Peyer's patch (tissue), 4 donors: Measurements from ENCODE around the gene VTI1A.

Experiments
- POLR2A ChIP-seq, 2 donors: fragments of 450-650 bp; IDR thresholded peaks; one replicate each; pipeline ENCODE4 v1.5.1; 2017; ENCODE audit warnings: antibody characterized with exemption in 2 of 2, mild to moderate bottlenecking in 2 of 2, moderate library complexity in 2 of 2
- TF ChIP-seq, protein P1 (sequence below), 6 experiments: fragments of 450-650 bp in 4 of 6; fragments of 200-600 bp in 2 of 6; sonication (generic) in 1 of 6; IDR thresholded peaks; one replicate each; pipeline ENCODE4 v1.5.1; 2017 to 2019; ENCODE audit warnings: antibody characterized with exemption in 6 of 6, mild to moderate bottlenecking in 3 of 6, moderate library complexity in 1 of 6

DNA sequence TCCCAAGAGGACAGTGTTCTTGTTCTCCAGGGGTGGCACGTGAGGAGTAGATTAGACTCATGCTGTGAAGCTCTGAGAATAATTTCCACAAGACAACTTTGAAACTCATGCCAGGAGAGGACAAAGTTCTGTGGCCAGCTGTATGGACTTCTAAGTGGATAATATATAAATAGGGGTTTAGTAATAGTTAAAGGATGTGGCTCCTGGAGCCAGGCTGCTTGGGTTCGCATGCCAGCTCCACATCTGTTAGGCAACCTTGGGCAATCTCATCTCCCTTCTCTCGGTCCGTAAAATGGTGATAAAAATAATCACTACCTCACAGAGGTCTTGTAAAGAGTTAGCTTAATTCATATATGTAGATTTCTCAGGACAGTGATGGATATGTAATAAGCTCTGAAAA lies 37.3 kb upstream of the VTI1A start:
- TF ChIP-seq, protein P1, sequence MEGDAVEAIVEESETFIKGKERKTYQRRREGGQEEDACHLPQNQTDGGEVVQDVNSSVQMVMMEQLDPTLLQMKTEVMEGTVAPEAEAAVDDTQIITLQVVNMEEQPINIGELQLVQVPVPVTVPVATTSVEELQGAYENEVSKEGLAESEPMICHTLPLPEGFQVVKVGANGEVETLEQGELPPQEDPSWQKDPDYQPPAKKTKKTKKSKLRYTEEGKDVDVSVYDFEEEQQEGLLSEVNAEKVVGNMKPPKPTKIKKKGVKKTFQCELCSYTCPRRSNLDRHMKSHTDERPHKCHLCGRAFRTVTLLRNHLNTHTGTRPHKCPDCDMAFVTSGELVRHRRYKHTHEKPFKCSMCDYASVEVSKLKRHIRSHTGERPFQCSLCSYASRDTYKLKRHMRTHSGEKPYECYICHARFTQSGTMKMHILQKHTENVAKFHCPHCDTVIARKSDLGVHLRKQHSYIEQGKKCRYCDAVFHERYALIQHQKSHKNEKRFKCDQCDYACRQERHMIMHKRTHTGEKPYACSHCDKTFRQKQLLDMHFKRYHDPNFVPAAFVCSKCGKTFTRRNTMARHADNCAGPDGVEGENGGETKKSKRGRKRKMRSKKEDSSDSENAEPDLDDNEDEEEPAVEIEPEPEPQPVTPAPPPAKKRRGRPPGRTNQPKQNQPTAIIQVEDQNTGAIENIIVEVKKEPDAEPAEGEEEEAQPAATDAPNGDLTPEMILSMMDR (IDR thresholded peaks at IDR 0.05): no peak
- TF ChIP-seq POLR2A (IDR thresholded peaks at IDR 0.05): no peak
